GM12878 (cell line): ENCODE results near the gene COASY. TPM values are rescaled to one million over a fixed set of nuclear protein-coding genes. Genes with fewer than 3 reads are reported as not detected.

ENCODE experiments used
- FOS ChIP-seq: IDR thresholded peaks from 3 replicates; pipeline ENCODE4 v1.6.1; 2011; ENCODE audit warnings: borderline replicate concordance; ENCODE audit not compliant: insufficient read length; ENCODE audit errors: extremely low read depth
- HSF1 ChIP-seq: fragments of 150-350 bp; IDR thresholded peaks from 2 replicates; pipeline ENCODE4 v1.6.1; 2014; ENCODE audit warnings: mild to moderate bottlenecking, low read depth, low read length
- RUNX3 ChIP-seq: IDR thresholded peaks from 2 replicates; pipeline ENCODE4 v1.6.1; 2012; ENCODE audit warnings: low read length, inconsistent platforms
- SREBF1 ChIP-seq: IDR thresholded peaks from 2 replicates; pipeline ENCODE4 v1.6.1; 2012; ENCODE audit warnings: mild to moderate bottlenecking, low read length
- USF1 ChIP-seq: IDR thresholded peaks from 2 replicates; pipeline ENCODE4 v1.6.1; 2011; ENCODE audit warnings: borderline replicate concordance, low read depth, mild to moderate bottlenecking, moderate library complexity, mixed read lengths, low read length; ENCODE audit not compliant: insufficient read depth; ENCODE audit errors: extremely low read length
- ZNF687 ChIP-seq: fragments of 450-650 bp; IDR thresholded peaks from 2 replicates; pipeline ENCODE4 v1.6.1; 2017; ENCODE audit warnings: mild to moderate bottlenecking, moderate library complexity
- polyA plus RNA-seq, 11 experiments: library from polyadenylated mRNA; depleted of rRNA in 4 of 11; unstranded in 6 of 11; stranded (reverse) in 5 of 11; fragments of >200 nt; fragmentation: Nextera tagmentation in 4 of 11; fragmentation: Illumina TruSeq in 1 of 11; extraction: Ambion mirVana in 4 of 11; extraction: Trizol in 1 of 11; gene quantifications; 1 replicate in 1 of 11; 2 replicates in 10 of 11; pipeline versions ENCODE4 v1.2.1 to v1.2.3, GENCODE V29; 2011 to 2016; ENCODE audit warnings: inconsistent platforms in 2 of 11, missing spikeins in 2 of 11, low read depth in 1 of 11
- total RNA-seq, 4 experiments: library from RNA; depleted of rRNA in 3 of 4; stranded (reverse); fragments of >200 nt in 3 of 4; fragmentation: Illumina TruSeq in 1 of 4; extraction: Trizol in 1 of 4; gene quantifications; 2 replicates each; pipeline versions ENCODE4 v1.2.1 to v1.2.3, GENCODE V29; 2013 to 2021
- TF ChIP-seq, protein P1 (sequence below): IDR thresholded peaks from 2 replicates; pipeline ENCODE4 v1.6.1; 2012; ENCODE audit warnings: low read depth, low read length, improper control_type of control experiment

The COASY gene
- total and polyA plus RNA-seq, 10 of the 15 experiments (the other 5 are each of a cell fraction or from before 2014, with no cell fraction given) = 18.6 to 93.9 (median 43.2) TPM

- no peak for TF ChIP-seq HSF1
- TF ChIP-seq USF1 = no peak
- TF ChIP-seq RUNX3 = no peak
- no peak for TF ChIP-seq FOS
- no peak for TF ChIP-seq ZNF687
- TF ChIP-seq, protein P1, sequence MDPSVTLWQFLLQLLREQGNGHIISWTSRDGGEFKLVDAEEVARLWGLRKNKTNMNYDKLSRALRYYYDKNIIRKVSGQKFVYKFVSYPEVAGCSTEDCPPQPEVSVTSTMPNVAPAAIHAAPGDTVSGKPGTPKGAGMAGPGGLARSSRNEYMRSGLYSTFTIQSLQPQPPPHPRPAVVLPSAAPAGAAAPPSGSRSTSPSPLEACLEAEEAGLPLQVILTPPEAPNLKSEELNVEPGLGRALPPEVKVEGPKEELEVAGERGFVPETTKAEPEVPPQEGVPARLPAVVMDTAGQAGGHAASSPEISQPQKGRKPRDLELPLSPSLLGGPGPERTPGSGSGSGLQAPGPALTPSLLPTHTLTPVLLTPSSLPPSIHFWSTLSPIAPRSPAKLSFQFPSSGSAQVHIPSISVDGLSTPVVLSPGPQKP = no peak
- TF ChIP-seq SREBF1 = no peak
Observed at GRCh38 chr17:42573095-42573494, 11.1 kb downstream of the COASY start (continued).
